ENCODE measurements around the gene SLAMF1.

DNA sequence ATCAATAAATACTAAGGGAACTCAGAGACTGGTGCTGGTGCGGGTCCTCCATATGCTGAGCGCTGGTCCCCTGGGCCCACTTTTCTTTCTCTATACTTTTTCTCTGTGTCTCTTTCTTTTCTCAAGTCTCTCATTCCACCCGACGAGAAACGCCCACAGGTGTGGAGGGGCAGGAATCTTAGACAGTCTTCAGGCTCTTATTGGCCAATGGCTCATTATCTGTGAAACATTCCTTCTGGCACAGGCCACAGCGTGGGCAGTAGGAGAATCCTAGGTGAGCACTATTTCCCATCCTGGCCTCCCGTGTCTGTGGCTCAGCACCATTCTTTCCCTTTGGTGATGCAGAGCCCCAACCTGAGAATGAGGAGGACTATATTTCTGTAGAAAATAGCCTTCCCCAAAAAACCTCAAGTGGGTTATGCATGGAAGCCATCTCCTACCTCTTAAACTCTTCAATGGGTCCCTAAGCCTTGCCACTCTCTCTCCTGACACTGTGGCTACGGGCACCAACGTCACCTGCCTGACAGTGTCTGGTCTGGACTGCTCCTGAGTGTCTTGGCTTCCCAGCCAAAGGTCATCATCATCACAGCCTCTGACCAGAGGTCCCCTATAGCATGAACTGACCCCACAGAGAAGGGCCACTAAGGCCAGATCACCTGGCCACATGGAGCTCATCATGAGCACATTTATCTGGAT is 6.2 kb upstream of the SLAMF1 start:
- TF ChIP-seq CTCF (IDR thresholded peaks at IDR 0.05; ENCODE audit: low read length) (no peak), EZH2 (optimal IDR thresholded peaks at IDR 0.05; ENCODE audit: low read depth, low read length) (no peak)

Measured in MM.1S (cell line).